GM10266 (cell line): ENCODE measurements around the gene SNX9.

Experiments used
- DNase-seq: peaks from one replicate; pipeline ENCODE4 v3.0.0; 2012; ENCODE audit errors: extremely low spot score
- CTCF ChIP-seq: IDR thresholded peaks from 2 replicates; pipeline ENCODE4 v1.5.1; 2012; ENCODE audit warnings: mild to moderate bottlenecking, low read depth; ENCODE audit not compliant: control insufficient read depth, insufficient read depth; ENCODE audit errors: missing control alignments

SNX9 gene

GRCh38 chr6:157873735-157874344 lies 50.8 kb downstream of the SNX9 start:
- TF ChIP-seq CTCF = peak; percentile 71
- DNase-seq = peak; percentile 68

- no peak for DNase-seq
- TF ChIP-seq CTCF = no peak
Observed at GRCh38 chr6:157877149-157877548, 54.1 kb downstream of the SNX9 start.

GRCh38 chr6:157877573-157878438 lies 54.8 kb downstream of the SNX9 start:
- no peak for TF ChIP-seq CTCF

GRCh38 chr6:157879034-157879872 lies 56.2 kb downstream of the SNX9 start:
- TF ChIP-seq CTCF = no peak
- peak; percentile 47 for DNase-seq

More at GRCh38 chr6:157877573-157878438, 54.8 kb downstream of the SNX9 start:
- DNase-seq = no peak

GRCh38 chr6:157879873-157880254 lies 56.8 kb downstream of the SNX9 start:
- no peak for DNase-seq
- no peak for TF ChIP-seq CTCF

GRCh38 chr6:157880534-157880933 lies 57.5 kb downstream of the SNX9 start:
- DNase-seq = no peak
- TF ChIP-seq CTCF = no peak

GRCh38 chr6:157881342-157881741 lies 58.3 kb downstream of the SNX9 start:
- DNase-seq = no peak

More at GRCh38 chr6:157881342-157881741, 58.3 kb downstream of the SNX9 start:
- no peak for TF ChIP-seq CTCF
